Left lung (tissue), 14 donors: ENCODE measurements around the gene METTL22. TPM values are rescaled to one million over a fixed set of nuclear protein-coding genes. Genes with fewer than 3 reads are reported as not detected.

ENCODE experiments used
- ATAC-seq: fragments of 200-7000 bp; cut with Tn5 transposase; one replicate; pipeline ENCODE4 v1.9.1; 2020; ENCODE audit warnings: moderate library complexity
- DNase-seq, 4 donors: peaks; one replicate each; pipeline ENCODE4 v3.0.0-alpha.2; 2013 to 2020
- H3K27ac ChIP-seq, 2 donors: fragments of 200-600 bp; sonication (generic) in 1 of 2; one replicate each; pipeline versions ENCODE4 v1.5.0 to v1.8.0; 2020 to 2021
- H3K27me3 ChIP-seq, 2 donors: fragments of 200-600 bp; sonication (generic) in 1 of 2; one replicate each; pipeline versions ENCODE4 v1.5.0 to v1.8.0; 2020 to 2021
- H3K36me3 ChIP-seq, 2 donors: fragments of 200-600 bp; sonication (generic) in 1 of 2; one replicate each; pipeline versions ENCODE4 v1.5.0 to v1.8.0; 2020 to 2021
- H3K4me1 ChIP-seq, 2 donors: fragments of 200-600 bp; one replicate each; pipeline ENCODE4 v1.8.0; 2021
- H3K4me3 ChIP-seq, 2 donors: fragments of 200-600 bp; sonication (generic) in 1 of 2; one replicate each; pipeline versions ENCODE4 v1.5.0 to v1.8.0; 2020 to 2021; ENCODE audit warnings: mild to moderate bottlenecking in 1 of 2
- H3K9me3 ChIP-seq, 2 donors: fragments of 200-600 bp; sonication (generic) in 1 of 2; one replicate each; pipeline versions ENCODE4 v1.5.0 to v1.8.0; 2020 to 2021
- intact Hi-C, 2 donors: fragments of 100-400 bp; cut with DNase I; formaldehyde crosslinking; loops; one replicate each; pipeline versions ENCODE4 v1.11.2 to v1.14.2; 2022
- long read RNA-seq, 12 donors: library from polyadenylated mRNA in 2 of 12; unstranded in 2 of 12; transcript quantifications; one replicate each; pipeline ENCODE4 v2.0.0 and lab custom pipeline, GENCODE V29; 2019 to 2026
- polyA plus RNA-seq, 6 donors: library from polyadenylated mRNA; unstranded; fragments of 120-200 nt; gene quantifications; one replicate each; pipeline ENCODE4 v1.2.1, GENCODE V29; 2013; ENCODE audit not compliant: insufficient read length in 6 of 6
- total RNA-seq, 2 donors: library from RNA; stranded (reverse); fragmentation: NEBNext Ultra II Directional; extraction: Animal tissue kit (Norgen Biotek cat#: 25700); gene quantifications; one replicate each; pipeline ENCODE4 v1.2.1, GENCODE V29; 2021
- TF ChIP-seq, protein P1 (sequence below), 2 donors: fragments of 200-600 bp; sonication (generic) in 1 of 2; IDR thresholded peaks; one replicate each; pipeline versions ENCODE4 v1.5.0 to v1.8.0; 2021; ENCODE audit warnings: antibody characterized with exemption in 2 of 2
- donor health status: DM: no; HTN: yes; CAD: no.
- donor health status: DM: no; HTN: no; CAD: no.

METTL22 gene, protein sequence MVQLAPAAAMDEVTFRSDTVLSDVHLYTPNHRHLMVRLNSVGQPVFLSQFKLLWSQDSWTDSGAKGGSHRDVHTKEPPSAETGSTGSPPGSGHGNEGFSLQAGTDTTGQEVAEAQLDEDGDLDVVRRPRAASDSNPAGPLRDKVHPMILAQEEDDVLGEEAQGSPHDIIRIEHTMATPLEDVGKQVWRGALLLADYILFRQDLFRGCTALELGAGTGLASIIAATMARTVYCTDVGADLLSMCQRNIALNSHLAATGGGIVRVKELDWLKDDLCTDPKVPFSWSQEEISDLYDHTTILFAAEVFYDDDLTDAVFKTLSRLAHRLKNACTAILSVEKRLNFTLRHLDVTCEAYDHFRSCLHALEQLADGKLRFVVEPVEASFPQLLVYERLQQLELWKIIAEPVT
- total RNA-seq (10 to 100 TPM; 28.2 to 43.5 TPM), polyA plus RNA-seq (10 to 100 TPM; 25.9 to 35.8 (median 29.4) TPM)
- long read RNA-seq, donor 1, full-length matches to known transcripts: 7 of 7 reads
- long read RNA-seq, donor 1, partial matches to known transcripts: 0 of 7 reads
- long read RNA-seq, donor 1, other reads (novel, unspliced or antisense): 0 of 7 reads
- long read RNA-seq, donor 2, partial matches to known transcripts: 0 of 3 reads
- long read RNA-seq, donor 2, other reads (novel, unspliced or antisense): 0 of 3 reads
- long read RNA-seq, donor 3, partial matches to known transcripts: 0 of 1 reads
- long read RNA-seq, donor 3, other reads (novel, unspliced or antisense): 0 of 1 reads
- long read RNA-seq, donor 4, full-length matches to known transcripts: 9 of 12 reads
- long read RNA-seq, donor 4, partial matches to known transcripts: 1 of 12 reads
- long read RNA-seq, donor 4, other reads (novel, unspliced or antisense): 2 of 12 reads
- long read RNA-seq, donor 5, full-length matches to known transcripts: 2 of 2 reads
- long read RNA-seq, donor 5, partial matches to known transcripts: 0 of 2 reads
- long read RNA-seq, donor 5, other reads (novel, unspliced or antisense): 0 of 2 reads
- long read RNA-seq, donor 6, full-length matches to known transcripts: 3 of 3 reads
- long read RNA-seq, donor 6, partial matches to known transcripts: 0 of 3 reads
- long read RNA-seq, donor 6, other reads (novel, unspliced or antisense): 0 of 3 reads
- long read RNA-seq, donor 7, full-length matches to known transcripts: 5 of 5 reads
- long read RNA-seq, donor 7, partial matches to known transcripts: 0 of 5 reads
- long read RNA-seq, donor 7, other reads (novel, unspliced or antisense): 0 of 5 reads
- long read RNA-seq, donor 8, partial matches to known transcripts: 0 of 2 reads
- long read RNA-seq, donor 8, other reads (novel, unspliced or antisense): 0 of 2 reads
- long read RNA-seq, donor 9: 0 reads
- long read RNA-seq, donor 10, full-length matches to known transcripts: 13 of 23 reads
- long read RNA-seq, donor 10, partial matches to known transcripts: 1 of 23 reads
- long read RNA-seq, donor 10, other reads (novel, unspliced or antisense): 9 of 23 reads
- long read RNA-seq, donor 11: 0 reads
- long read RNA-seq, donor 12, full-length matches to known transcripts: 2 of 2 reads
- long read RNA-seq, donor 12, partial matches to known transcripts: 0 of 2 reads
- long read RNA-seq, donor 12, other reads (novel, unspliced or antisense): 0 of 2 reads

DNA sequence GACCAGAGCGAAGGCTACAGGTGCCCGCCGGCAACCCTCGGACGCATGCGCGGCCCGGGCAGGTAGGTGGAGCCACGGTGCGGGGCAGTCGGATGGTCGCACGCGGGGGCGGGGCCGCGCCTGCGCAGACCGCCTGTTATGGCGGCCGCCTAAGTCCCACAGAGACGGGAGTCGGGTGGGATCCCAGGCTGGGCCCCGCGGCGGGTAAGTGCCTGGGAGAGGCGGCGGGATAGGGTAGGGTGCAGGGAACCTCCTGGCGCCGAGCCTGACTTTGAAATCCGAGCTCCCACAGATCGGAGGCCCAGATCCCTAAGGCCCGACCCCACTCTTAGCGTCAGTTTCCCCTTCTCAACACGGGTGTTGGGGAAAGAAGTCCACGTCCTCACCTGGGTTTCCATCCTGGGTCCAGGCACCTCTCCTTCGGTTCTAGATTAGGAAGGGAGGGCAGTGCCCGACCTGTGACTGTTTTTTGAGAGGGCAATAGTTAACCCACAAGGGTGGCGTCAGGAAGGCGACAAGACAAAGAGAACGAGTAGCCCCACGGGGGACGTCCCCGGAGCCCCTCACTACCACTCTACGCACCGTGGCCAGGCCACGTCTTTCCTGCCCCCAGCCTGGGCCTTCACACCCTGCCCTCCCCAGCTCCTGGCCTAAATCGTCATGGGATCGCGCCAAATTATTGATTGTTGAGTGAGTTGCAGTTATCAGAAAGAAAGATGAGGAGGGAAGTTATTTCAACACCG is at the start of gene METTL22:
TSS of gene METTL22 (plus strand) at position 127 of the 743 bp plus-strand sequence. CDS start 3,968 bp downstream, outside the sequence.
- Histone ChIP-seq H3K27ac (peak within 1 kb of the TSS; percentile 78 to 84), H3K9me3 (no peaks in the 10 kb centered on the region), H3K4me3 (peak within 1 kb of the TSS; percentile 89 to 91), H3K36me3 (peaks cover 0 to 20% of the 10 kb centered on the region in 2 donors), H3K4me1 (peaks cover 7 to 24% of the 10 kb centered on the region in 2 donors), H3K27me3 (peaks cover 0 to 12% of the 10 kb centered on the region in 2 donors)
- ATAC-seq: peak; percentile 99
- TF ChIP-seq, protein P1, sequence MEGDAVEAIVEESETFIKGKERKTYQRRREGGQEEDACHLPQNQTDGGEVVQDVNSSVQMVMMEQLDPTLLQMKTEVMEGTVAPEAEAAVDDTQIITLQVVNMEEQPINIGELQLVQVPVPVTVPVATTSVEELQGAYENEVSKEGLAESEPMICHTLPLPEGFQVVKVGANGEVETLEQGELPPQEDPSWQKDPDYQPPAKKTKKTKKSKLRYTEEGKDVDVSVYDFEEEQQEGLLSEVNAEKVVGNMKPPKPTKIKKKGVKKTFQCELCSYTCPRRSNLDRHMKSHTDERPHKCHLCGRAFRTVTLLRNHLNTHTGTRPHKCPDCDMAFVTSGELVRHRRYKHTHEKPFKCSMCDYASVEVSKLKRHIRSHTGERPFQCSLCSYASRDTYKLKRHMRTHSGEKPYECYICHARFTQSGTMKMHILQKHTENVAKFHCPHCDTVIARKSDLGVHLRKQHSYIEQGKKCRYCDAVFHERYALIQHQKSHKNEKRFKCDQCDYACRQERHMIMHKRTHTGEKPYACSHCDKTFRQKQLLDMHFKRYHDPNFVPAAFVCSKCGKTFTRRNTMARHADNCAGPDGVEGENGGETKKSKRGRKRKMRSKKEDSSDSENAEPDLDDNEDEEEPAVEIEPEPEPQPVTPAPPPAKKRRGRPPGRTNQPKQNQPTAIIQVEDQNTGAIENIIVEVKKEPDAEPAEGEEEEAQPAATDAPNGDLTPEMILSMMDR (IDR thresholded peaks at IDR 0.05): no peak
- intact Hi-C loops: no loop called here
- DNase-seq: peak; percentile 84 to 98 (median 93)

DNA sequence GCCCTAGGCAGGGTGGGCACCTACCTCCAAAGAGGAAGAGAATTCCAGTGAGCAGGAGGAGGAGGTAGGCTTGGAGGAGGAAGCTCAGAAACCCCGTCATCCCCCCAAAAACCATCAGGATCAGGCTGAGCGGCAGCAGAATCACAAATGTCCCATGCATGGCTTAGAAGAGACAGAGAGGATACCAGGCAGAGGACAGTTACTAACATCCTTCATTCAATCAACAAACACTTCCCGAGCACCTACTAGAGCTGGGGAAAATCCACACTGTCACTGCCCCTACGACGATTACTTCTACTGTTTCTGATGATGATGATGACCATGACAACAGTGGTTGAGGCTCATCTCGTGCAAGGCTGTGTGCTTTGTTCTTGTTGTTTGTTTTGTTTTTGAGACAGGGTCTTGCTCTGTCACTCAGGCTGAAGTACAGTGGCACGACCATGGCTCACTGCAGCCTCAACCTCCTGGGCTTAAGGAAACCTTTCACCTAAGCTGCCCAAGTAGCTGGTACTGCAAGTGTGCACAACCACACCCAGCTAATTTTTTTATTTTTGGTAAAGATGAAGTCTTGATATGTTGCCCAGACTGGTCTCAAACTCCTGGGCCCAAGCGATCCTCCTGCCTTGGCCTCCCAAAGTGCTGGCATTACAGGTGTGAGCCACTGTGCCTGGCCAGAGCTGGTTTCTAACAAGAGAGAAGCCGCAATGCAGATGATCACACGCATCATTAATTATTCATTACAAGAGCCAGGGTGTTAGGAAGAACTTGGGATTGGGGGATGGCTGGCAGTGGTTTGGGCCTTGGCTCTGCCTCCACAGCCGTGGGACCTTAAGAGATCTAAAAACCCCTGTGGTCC is 49.2 kb upstream of the METTL22 start:
- Histone ChIP-seq H3K4me1 (no peaks in the 10 kb centered on the region), H3K36me3 (no peaks in the 10 kb centered on the region), H3K27me3 (peaks cover 5 to 81% of the 10 kb centered on the region in 2 donors), H3K9me3 (no peaks in the 10 kb centered on the region), H3K27ac (no peak overlapping the region), H3K4me3 (no peak overlapping the region)
- DNase-seq (no peak), ATAC-seq (no peak)
- intact Hi-C loops: loop anchor here in 1 of 2 donors (10.0 kb wide), 1 partner anchor 63 kb away; no protein-coding TSS in a partner anchor
- TF ChIP-seq, protein P1 (IDR thresholded peaks at IDR 0.05): no peak

DNA sequence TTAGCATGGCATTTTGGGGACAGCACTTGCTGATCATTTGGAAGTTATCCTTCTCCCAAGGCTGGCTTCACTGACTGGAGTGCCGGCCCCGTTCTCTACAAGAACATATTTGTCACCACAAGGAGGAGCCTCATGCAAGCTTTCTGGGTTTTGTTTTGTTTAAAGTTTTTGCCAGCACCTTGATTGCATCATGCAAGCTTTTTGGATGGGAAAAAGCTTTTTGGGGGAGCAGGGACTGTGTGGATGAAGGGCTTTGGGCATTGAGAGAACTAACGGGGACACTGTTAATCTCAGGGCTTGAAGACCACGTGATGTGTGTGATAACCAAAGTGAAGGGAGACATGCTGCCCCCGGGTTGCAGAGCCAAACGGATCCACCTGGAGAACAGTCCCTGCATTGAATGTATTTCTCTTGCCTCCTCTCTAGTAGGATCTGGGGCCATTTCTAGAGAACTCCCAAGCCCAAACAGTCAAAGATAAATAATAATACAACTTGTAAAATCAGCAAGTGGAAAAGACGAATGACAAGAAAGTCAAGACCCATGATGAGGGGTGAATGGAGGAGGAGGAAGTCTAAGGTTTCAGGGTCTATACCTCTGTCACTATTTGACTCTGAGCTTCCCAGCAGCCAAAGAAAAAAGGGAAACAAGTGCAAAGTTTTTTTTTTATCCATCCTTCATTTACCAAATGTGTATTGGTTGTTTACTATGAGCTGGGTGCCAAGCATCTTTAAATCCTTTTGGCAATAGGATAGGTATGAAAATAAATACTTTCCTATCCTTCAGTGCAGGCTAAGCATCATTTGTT is 48.4 kb upstream of the METTL22 start:
- no peaks in the 10 kb centered on the region for H3K36me3 ChIP-seq
- DNase-seq (no peak), ATAC-seq (peak; percentile 19)
- intact Hi-C loops: loop anchor here in 1 of 2 donors (10.0 kb wide), 1 partner anchor 62 kb away; no protein-coding TSS in a partner anchor
- peaks cover 5 to 89% of the 10 kb centered on the region in 2 donors for H3K27me3 ChIP-seq
- no peak overlapping the region for H3K4me3 ChIP-seq
- H3K9me3 ChIP-seq: no peaks in the 10 kb centered on the region
- H3K27ac ChIP-seq: no peak overlapping the region
- H3K4me1 ChIP-seq: no peaks in the 10 kb centered on the region
- TF ChIP-seq, protein P1 (IDR thresholded peaks at IDR 0.05): peak; percentile 14 to 35
